ENCODE measurements around the gene CFB.
"Not testable (repeated sequence)": the region's sequence is repeated elsewhere in the genome, so short reads cannot be mapped to it uniquely, and the experiment has no call there.

CFB gene

DNA sequence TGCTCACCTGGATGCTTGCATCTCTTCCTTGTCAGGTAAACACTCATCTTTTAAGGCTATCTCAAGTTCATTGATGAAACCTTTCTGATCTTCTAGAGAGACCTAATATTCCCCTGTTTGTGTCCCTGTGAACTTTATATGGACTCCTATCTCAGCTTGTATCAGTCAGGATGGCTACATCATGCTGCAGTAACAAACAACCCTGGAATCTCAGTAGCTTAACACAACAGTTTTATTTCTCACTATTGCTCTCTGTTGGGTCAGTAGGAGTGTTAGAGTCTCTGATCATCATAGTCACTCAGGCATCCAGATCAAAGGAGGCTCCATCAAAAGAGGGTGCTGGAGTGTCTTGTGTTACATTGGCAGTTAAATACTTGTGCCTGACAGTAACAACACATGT is 30.5 kb upstream of the CFB start:
- DNase-seq: no peak

GRCh38 chr6:31915756-31916155 is 30.1 kb upstream of the CFB start:
- DNase-seq: no peak

- DNase-seq: no peak
Measured at GRCh38 chr6:31918069-31918720, 27.7 kb upstream of the CFB start.

- DNase-seq: no peak
Measured at GRCh38 chr6:31919624-31920303, 26.1 kb upstream of the CFB start.

DNA sequence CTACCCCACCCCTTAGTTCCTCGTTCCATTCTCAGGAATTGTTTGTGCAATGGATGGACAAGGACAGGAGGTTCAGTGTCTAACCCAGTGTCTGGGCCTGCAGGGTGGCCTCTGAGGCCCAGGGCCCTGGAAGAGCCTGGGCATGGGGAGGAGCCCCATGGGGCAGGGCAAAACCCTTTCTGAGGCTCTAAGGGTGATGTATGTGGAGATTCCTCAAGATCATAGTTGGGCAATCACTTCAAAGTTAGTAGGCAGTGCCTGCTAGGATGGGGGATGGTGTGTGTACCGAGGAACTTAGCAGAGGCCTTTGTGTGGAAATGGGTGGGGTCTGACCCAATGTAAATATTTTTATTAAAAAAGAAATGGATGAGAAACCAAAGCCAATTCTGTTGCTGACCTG is 25.1 kb upstream of the CFB start:
- no peak for DNase-seq

- DNase-seq: no peak
Measured at GRCh38 chr6:31922942-31923341, 23.0 kb upstream of the CFB start.

DNA sequence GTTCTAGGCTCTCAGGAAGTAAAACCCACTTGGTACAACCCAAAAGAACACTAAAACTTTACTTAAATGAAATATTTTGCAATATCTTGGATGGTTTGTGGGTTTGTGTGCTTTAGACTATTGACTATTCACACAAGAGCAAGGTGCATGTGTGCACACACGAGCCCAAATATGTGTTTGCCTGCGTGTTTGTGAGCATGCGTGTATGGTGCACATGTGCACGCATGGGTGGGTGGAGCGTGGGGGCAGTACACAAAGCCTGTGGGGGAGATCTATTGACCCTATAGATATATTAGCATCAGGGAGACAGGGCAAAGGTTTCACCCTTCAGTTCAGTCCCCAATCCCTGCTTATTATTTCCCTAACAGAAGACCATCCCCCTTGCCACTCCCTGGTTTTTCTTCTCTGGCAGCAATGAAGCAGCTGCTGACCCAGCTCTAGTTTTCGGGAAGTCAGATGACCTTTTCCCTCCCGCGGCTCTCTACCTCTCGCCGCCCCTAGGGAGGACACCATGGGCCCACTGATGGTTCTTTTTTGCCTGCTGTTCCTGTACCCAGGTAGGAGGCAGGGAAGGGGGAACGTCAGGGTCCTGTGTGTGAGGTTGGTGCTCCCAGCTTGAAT is 18.5 kb upstream of the CFB start, which contains the start of gene C2:
Gene C2 (plus strand): TSS at position 476 of the 621 bp plus-strand sequence. CDS start 36 bp downstream, at position 512.
- DNase-seq: no peak

GRCh38 chr6:31927863-31928671 is 17.8 kb upstream of the CFB start:
- no peak for DNase-seq

DNA sequence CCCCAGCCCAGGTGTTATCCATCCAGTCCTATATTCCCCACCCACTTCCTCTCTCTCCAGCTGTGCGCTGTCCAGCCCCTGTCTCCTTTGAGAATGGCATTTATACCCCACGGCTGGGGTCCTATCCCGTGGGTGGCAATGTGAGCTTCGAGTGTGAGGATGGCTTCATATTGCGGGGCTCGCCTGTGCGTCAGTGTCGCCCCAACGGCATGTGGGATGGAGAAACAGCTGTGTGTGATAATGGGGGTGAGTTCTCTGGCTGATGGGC is 17.3 kb upstream of the CFB start:
- DNase-seq: no peak

- no peak for DNase-seq
Measured at GRCh38 chr6:31930962-31931361, 14.9 kb upstream of the CFB start.

DNA sequence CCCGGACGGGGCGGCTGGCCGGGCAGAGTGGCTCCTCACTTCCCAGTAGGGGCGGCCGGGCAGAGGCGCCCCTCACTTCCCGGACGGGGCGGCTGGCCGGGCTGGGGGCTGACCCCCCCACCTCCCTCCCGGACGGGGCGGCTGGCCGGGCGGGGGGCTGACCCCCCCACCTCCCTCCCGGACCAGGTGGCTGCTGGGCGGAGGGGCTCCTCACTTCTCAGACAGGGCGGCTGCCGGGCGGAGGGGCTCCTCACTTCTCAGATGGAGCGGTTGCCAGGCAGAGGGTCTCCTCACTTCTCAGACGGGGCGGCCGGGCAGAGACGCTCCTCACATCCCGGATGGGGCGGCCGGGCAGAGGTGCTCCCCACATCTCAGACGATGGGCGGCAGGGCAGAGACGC is 13.8 kb upstream of the CFB start:
- not testable (repeated sequence) for DNase-seq

GRCh38 chr6:31933537-31933936 is 12.4 kb upstream of the CFB start:
- no peak for DNase-seq

- DNase-seq: no peak
Measured at GRCh38 chr6:31935021-31935420, 10.9 kb upstream of the CFB start.

DNA sequence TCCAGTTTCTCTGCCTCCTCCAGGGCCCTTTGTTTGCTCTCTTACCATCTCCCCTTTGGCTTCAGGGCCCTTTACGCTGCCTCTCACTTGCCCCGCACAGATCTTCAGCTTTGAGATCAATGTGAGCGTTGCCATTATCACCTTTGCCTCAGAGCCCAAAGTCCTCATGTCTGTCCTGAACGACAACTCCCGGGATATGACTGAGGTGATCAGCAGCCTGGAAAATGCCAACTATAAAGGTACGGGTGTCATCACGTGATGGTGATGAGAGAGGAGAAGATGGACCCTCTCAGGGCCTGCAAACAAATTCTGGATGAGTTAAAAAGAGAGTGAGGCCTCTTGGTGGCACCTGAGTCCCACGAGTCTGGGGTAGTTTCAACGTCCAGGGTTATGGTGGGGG is 10.1 kb upstream of the CFB start:
- no peak for DNase-seq

DNA sequence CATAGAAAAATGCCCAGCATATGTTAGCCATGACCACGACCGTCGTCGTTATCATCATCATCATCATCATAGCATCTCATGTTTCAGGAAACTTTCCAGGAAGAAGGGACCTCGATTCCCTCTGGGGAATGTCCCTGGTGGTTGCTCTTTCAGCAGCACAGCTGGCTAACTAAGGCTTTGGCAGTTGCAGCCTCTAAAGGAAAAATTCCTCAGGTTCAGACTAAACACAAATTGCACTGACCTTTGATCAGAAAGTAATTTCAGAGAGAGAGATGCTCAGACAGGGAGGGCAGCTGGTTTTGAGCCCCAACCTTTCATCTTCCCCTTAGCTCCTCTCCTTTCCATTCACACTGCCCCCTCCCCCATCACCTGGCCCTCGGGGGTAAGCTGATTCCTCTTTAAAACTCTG is 5.6 kb upstream of the CFB start:
- no peak for DNase-seq

- DNase-seq: no peak
Measured at GRCh38 chr6:31943742-31944141, 2.2 kb upstream of the CFB start.

DNA sequence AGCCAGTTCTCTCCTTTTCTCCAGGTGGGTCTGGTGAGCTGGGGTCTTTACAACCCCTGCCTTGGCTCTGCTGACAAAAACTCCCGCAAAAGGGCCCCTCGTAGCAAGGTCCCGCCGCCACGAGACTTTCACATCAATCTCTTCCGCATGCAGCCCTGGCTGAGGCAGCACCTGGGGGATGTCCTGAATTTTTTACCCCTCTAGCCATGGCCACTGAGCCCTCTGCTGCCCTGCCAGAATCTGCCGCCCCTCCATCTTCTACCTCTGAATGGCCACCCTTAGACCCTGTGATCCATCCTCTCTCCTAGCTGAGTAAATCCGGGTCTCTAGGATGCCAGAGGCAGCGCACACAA is 765 bp upstream of the CFB start:
- DNase-seq: no peak

DNA sequence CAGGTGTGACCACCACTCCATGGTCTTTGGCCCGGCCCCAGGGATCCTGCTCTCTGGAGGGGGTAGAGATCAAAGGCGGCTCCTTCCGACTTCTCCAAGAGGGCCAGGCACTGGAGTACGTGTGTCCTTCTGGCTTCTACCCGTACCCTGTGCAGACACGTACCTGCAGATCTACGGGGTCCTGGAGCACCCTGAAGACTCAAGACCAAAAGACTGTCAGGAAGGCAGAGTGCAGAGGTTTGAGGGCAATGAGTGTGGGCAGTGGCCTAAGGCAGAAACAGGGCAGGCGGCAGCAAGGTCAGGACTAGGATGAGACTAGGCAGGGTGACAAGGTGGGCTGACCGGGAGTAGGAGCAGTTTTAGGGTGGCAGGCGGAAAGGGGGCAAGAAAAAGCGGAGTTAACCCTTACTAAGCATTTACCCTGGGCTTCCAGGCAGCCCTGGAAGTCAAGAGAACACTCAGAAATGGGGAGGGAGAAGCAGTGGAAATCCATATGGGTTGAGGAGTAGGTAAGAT is 533 bp downstream of the CFB start:
- no peak for DNase-seq

DNA sequence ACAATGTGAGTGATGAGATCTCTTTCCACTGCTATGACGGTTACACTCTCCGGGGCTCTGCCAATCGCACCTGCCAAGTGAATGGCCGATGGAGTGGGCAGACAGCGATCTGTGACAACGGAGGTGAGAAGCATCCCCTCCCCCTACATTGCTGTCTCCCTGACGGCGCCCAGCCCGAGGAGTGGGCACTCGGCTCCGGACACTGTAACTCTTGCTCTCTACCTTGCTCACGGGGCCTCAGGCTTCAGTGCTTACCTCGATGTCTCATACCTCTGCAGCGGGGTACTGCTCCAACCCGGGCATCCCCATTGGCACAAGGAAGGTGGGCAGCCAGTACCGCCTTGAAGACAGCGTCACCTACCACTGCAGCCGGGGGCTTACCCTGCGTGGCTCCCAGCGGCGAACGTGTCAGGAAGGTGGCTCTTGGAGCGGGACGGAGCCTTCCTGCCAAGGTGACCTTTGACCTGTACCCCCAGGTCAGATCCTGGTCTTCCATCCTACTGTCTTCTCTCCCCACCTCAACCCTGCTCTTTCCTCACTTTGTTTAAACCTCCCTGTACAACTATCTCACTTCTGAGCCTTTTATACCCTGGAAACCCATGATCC is 1.3 kb downstream of the CFB start:
- no peak for DNase-seq

DNA sequence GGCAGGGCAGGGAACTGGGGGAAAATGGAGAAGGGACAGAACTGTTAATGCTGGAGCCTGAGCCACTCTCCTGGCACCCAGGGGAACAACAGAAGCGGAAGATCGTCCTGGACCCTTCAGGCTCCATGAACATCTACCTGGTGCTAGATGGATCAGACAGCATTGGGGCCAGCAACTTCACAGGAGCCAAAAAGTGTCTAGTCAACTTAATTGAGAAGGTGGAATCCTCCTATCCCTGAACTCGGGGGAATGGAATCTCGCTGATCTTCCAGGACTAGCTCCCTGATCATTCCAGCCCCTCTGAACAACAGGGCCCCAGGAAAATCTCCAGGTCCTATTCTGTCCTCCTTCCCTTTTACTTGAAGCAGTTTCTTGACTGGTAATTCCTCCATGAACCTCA is 2.0 kb downstream of the CFB start:
- DNase-seq: no peak

GRCh38 chr6:31948306-31948705 is 2.4 kb downstream of the CFB start:
- DNase-seq: no peak

DNA sequence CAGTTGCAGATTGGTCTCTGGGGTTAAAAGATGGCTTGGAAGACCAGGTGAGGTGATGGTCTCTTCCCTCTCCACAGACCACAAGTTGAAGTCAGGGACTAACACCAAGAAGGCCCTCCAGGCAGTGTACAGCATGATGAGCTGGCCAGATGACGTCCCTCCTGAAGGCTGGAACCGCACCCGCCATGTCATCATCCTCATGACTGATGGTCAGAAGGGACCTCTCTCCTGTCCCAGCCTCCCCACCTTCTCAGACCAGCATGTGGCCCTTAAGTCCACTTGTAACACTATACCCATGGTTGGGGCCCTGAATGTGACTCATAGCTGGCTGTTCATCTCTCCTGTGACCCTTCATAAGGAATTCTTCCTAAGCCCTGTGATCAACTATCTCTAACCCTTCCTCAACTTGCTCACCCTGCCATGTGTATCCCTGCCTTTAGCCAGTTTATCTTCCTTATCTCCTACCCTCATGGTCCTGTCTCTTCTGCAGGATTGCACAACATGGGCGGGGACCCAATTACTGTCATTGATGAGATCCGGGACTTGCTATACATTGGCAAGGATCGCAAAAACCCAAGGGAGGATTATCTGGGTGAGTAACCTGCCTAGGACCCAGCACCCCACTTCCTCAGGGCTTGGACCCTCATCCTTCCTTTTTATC is 3.0 kb downstream of the CFB start:
- no peak for DNase-seq

Measured in amniotic stem cell (primary cell).